GM12892 (cell line): Measurements from ENCODE around the gene ZBTB2.

Experiments
- POLR2A ChIP-seq: IDR thresholded peaks from 2 replicates; pipeline ENCODE4 v1.6.1; 2011; ENCODE audit warnings: low read depth, low read length, control low read depth
- POLR2AphosphoS5 ChIP-seq: IDR thresholded peaks from 2 replicates; pipeline ENCODE4 v1.6.1; 2011; ENCODE audit warnings: low read depth, low read length, control low read depth
- TAF1 ChIP-seq: IDR thresholded peaks from 2 replicates; pipeline ENCODE4 v1.6.1; 2011; ENCODE audit warnings: low read depth, mild to moderate bottlenecking, control low read depth, low read length, borderline replicate concordance

- TF ChIP-seq POLR2AphosphoS5 (no peak), POLR2A (no peak), TAF1 (no peak)
These were observed 69.9 kb downstream of the ZBTB2 start for GRCh38 chr6:151321438-151321837.
